ENCODE measurements around the gene LZTR1. TPM values are rescaled to one million over a fixed set of nuclear protein-coding genes. Genes with fewer than 3 reads are reported as not detected.

The LZTR1 gene
- total and polyA plus RNA-seq, 2 of the 8 experiments (the other 6 are each of a cell fraction or from before 2014, with no cell fraction given), result 22.3 to 31.0 TPM

GRCh38 chr22:20981787-20982562 is at the start of gene LZTR1 (continued):
- TF ChIP-seq KDM4A (IDR thresholded peaks at IDR 0.05; ENCODE audit: low read depth, low read length, severe bottlenecking) (peak; percentile 92), CHD2 (IDR thresholded peaks at IDR 0.05; ENCODE audit: low read length) (no peak), YY1 (IDR thresholded peaks at IDR 0.05; ENCODE audit: low read depth, low read length) (0 out of 2 replicates have a peak, but pooled peaks have one; percentile 4), CREB1 (IDR thresholded peaks at IDR 0.05) (peak; percentile 63), SIN3A (conservative IDR thresholded peaks at IDR 0.05 in 1 of 2, IDR thresholded peaks at IDR 0.05 in 1 of 2; ENCODE audit: low read depth in 1 of 2, low read length in 2 of 2) (no peak; a peak in 1 of 4 replicates), CBX5 (IDR thresholded peaks at IDR 0.05; ENCODE audit: low read depth, low read length) (no peak), CHD1 (IDR thresholded peaks at IDR 0.05; ENCODE audit: low read depth, low read length) (no peak), EZH2 (IDR thresholded peaks at IDR 0.05; ENCODE audit: low read depth, low read length, severe bottlenecking) (peak; percentile 5), SP1 (IDR thresholded peaks at IDR 0.05; ENCODE audit: low read depth, low read length) (no peak), GABPA (IDR thresholded peaks at IDR 0.05; ENCODE audit: borderline replicate concordance, insufficient read depth, low read length) (no peak; the same call in 1 of the 2 replicates), TAF1 (IDR thresholded peaks at IDR 0.05; ENCODE audit: low read depth, low read length) (peak; percentile 84), SIX5 (IDR thresholded peaks at IDR 0.05; ENCODE audit: low read depth, low read length) (peak; percentile 55), BCL11A (IDR thresholded peaks at IDR 0.05; ENCODE audit: low read depth in 2 of 2, low read length in 2 of 2) (no peak), KDM1A (IDR thresholded peaks at IDR 0.05; ENCODE audit: borderline replicate concordance, low read length) (no peak), SIRT6 (IDR thresholded peaks at IDR 0.05; ENCODE audit: low read length) (no peak), CTBP2 (IDR thresholded peaks at IDR 0.05; ENCODE audit: borderline replicate concordance, insufficient read depth, insufficient read length, low read length) (no peak), TBP (IDR thresholded peaks at IDR 0.05; ENCODE audit: low read depth, low read length) (peak; percentile 69; the same call in 1 of the 2 replicates), POLR2AphosphoS5 (IDR thresholded peaks at IDR 0.05; ENCODE audit: low read depth, low read length) (peak; percentile 94)
- TF ChIP-seq, protein P1, sequence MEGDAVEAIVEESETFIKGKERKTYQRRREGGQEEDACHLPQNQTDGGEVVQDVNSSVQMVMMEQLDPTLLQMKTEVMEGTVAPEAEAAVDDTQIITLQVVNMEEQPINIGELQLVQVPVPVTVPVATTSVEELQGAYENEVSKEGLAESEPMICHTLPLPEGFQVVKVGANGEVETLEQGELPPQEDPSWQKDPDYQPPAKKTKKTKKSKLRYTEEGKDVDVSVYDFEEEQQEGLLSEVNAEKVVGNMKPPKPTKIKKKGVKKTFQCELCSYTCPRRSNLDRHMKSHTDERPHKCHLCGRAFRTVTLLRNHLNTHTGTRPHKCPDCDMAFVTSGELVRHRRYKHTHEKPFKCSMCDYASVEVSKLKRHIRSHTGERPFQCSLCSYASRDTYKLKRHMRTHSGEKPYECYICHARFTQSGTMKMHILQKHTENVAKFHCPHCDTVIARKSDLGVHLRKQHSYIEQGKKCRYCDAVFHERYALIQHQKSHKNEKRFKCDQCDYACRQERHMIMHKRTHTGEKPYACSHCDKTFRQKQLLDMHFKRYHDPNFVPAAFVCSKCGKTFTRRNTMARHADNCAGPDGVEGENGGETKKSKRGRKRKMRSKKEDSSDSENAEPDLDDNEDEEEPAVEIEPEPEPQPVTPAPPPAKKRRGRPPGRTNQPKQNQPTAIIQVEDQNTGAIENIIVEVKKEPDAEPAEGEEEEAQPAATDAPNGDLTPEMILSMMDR (IDR thresholded peaks at IDR 0.05; ENCODE audit: control extremely low read depth in 1 of 3, insufficient read depth in 1 of 3, low read depth in 1 of 3, low read length in 3 of 3), result peak; percentile 62 to 69 (median 65)
